M059J (cell line): Measurements from ENCODE around the gene SLC35A3. TPM values are rescaled to one million over a fixed set of nuclear protein-coding genes. Genes with fewer than 3 reads are reported as not detected.
A peak's percentile ranks its signal among the peaks of the same experiment; 100 is the strongest.
"Not testable (repeated sequence)": the region's sequence is repeated elsewhere in the genome, so short reads cannot be mapped to it uniquely, and the experiment has no call there.

ENCODE experiments used
- DNase-seq: peaks from one replicate; pipeline ENCODE4 v3.0.0-alpha.2; 2012; ENCODE audit warnings: low read depth
- total RNA-seq: library from RNA; depleted of rRNA; stranded (reverse); fragments of >200 nt; shearing (Covaris generic); gene quantifications from 2 replicates; pipeline ENCODE4 v1.2.3, GENCODE V29; 2014

The SLC35A3 gene
- total RNA-seq, 1 experiment from 2014 or later = 36.0 TPM

GRCh38 chr1:100035214-100035613, 65.4 kb downstream of the SLC35A3 start:
- no peak for DNase-seq

DNA sequence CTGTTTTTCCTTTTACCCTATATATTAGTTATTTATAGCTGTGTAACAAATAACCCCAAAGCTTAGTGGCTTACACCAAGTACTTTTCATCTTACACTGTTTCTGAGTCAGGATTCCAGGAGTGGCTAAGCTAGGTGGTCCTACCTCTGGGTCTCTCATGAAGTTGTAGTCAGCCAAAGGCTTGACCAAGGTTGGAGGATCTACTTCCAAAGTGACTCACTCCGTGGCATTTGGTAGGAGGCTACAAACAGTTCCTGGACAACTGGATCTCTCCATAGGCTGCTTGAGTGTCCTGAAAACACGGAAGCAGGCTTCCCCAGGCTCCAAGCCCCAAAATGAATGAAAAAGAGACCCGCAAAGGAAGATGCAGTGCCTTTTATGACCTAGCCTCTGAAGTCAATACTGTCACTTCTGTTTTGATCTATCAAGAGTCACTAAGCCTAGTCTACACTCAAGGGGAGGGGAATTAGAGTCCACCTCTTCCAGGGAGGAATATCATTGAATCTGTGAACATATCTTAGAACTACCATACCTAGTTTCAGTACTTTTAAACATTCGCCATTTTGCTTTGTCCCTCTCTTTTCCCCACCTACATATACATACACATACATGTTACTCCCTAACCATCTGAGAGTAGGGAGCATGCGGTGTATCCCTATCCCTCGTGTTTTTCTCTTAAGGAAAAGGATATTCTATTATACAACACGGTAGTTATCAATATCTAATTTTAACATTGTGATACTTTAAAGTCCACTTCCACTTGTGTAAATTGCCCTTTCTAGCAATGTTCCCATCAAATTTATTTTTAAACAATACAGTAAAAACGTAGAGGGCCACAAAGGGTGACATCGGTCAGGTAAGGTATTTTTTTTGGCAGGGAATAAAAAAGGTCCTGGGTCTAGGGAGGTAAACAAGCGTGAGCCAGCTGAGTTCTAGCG, 67.2 kb downstream of the SLC35A3 start:
- DNase-seq = peak; percentile 73

- no peak for DNase-seq
These were observed 67.8 kb downstream of the SLC35A3 start for GRCh38 chr1:100037656-100037926.

DNA sequence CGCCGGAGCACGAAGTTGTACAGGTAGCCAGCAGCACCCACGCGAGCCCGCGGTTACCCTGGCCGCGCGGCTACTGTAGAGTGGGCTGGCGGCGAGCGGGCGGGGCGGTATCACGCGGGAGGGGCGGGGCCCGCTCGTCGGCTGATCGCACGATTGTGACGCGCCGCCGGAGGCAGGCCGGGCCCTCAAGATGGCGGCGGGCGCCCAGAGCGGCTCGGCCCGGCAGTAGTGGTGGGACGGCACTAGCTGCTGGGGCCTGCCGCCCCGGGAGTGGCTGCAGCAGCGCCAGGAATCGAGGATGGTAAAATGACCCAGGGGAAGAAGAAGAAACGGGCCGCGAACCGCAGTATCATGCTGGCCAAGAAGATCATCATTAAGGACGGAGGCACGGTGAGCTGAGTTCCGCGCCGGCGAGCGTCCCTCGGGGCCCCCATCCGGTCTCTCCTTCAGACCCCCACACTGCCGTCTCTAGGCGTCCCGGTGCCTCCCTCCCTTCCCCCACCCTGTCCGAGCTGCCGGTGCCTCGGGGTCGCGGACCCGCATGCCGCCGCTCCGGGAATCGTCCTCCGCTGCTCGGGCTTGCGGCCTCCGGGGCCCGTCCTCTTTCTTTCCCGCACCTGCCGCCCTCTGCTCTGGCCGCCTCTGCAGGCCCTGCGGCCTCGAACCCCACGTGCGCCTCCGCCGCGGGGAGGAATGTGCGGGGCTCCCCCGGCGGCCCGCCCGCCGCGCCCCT, 68.3 kb downstream of the SLC35A3 start:
- DNase-seq = peak; percentile 83

DNA sequence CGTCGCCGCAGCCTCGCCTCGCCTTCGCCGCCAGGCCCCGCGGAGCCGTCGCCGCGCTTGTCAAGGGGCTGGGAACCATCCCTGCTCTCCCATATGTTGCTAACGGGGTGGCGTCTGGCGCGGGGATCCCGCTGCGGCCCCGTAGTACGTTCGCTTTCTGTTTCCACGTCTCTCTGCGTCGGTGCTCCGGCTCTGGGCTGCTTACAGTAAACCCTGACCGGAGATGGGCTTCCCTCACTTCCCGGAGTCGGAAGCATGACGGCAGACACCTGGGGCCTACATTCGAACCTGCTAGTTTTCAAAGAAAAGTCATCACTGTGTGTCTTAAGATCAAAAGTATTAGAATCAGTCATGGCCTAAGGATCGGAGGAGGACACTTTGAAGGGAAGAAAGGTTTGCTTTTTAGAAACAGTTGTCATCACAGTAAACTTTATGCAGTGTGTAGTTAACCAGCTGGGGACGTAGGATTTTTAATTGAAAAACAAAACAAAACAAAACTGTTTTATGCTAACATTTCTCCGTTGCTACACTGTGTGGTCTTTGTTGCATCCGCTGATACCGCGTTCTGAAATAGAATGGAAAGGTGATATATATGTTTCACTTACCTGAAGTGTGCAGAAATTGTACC, 69.0 kb downstream of the SLC35A3 start:
- peak; percentile 78 for DNase-seq

DNA sequence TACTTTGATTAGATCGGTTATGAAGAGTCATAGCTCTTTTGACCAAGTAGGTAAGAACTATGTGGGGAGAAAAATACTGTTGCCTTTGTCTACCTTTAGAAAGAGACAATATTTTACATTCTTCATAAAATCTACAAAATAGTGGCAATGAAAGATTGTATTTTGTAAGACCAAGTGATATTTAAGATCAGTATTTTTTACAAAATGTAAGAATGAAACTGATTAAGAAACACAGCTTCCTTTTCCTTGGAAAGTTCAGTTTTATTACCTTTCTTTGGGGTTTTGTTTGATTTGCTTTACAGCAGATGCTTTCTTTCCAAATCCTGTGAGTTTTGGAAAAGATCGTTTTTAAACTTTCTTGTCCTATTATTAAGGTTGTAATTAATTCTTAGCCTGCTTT, 69.8 kb downstream of the SLC35A3 start:
- peak; percentile 7 for DNase-seq

- DNase-seq = no peak
These were observed 75.4 kb downstream of the SLC35A3 start for GRCh38 chr1:100045206-100045605.

GRCh38 chr1:100047235-100047708, 77.5 kb downstream of the SLC35A3 start:
- not testable (repeated sequence) for DNase-seq

DNA sequence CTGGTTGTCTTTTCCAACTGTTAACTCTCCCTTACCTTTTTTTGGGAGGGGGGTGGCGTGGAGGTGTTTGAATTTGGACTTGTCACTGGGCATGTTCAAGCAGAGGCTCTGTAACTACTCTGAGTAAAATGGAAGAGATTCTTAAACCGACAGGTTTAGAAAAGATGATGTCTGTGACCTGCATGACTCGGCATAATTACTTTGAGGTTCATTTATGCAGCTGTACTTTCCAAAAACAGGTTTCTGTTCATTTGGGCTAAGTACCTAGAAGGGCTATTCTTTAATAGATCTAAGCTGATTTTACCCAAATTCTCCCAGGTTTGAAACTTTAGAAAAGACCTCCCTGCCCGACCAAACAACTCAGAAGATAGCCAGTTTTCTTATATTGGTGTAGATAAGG, 80.3 kb downstream of the SLC35A3 start:
- no peak for DNase-seq

DNA sequence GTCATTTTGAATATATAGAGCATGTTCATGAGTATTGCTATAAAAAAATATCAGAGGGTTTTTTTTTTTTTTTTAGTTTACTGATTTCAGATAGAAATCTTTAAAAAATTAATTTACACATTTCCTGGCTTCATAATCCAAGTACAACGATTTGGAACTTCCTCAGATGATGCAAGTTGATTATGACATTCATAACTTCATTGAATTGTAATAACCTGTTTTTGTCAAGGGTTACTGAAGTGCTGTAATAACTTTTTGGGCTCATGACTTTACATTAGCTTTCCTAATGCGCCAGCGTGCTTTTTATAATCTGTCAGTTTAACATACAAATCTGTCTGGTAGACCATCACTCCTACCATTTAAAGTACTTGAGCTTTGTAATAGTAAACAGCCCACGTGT, 81.6 kb downstream of the SLC35A3 start:
- no peak for DNase-seq

GRCh38 chr1:100051893-100052292, 82.1 kb downstream of the SLC35A3 start:
- no peak for DNase-seq

DNA sequence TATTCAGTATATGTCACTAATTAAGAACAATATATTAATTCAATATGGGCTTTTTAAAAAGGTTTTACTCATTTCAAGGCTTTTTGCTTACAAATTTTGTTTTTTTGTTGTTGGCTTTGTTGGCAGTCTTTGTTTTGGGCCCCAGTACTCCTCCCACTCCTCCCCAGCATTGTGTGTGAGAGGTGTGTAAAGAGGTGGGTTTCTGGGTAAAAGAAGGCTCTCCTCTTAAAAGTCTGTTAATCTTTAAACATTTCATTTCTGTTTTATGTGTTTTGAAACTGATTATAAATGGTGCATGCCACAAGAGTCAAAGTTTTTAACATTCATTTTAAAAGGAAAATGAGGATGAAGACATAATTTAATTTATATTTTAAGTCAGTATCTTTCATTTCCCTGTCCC, 83.3 kb downstream of the SLC35A3 start:
- DNase-seq = no peak

GRCh38 chr1:100053727-100054126, 83.9 kb downstream of the SLC35A3 start:
- DNase-seq = no peak

DNA sequence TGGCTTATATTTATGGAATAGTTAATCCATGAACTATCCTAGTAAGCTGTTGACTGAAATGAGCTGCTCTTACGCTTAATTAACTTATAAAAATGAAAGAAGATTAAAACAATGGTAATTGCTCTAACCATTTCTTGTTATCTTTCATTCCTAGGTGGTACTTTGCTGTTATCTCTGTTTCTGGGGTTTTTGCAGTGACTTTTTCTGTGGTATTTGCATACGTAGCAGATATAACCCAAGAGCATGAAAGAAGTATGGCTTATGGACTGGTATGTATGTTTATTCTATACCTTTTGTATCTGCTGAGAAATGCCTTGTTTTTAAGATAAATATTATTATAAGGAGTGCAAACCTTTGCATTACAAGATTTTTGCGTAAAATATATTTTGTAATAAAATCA, 91.9 kb downstream of the SLC35A3 start:
- DNase-seq = no peak

DNA sequence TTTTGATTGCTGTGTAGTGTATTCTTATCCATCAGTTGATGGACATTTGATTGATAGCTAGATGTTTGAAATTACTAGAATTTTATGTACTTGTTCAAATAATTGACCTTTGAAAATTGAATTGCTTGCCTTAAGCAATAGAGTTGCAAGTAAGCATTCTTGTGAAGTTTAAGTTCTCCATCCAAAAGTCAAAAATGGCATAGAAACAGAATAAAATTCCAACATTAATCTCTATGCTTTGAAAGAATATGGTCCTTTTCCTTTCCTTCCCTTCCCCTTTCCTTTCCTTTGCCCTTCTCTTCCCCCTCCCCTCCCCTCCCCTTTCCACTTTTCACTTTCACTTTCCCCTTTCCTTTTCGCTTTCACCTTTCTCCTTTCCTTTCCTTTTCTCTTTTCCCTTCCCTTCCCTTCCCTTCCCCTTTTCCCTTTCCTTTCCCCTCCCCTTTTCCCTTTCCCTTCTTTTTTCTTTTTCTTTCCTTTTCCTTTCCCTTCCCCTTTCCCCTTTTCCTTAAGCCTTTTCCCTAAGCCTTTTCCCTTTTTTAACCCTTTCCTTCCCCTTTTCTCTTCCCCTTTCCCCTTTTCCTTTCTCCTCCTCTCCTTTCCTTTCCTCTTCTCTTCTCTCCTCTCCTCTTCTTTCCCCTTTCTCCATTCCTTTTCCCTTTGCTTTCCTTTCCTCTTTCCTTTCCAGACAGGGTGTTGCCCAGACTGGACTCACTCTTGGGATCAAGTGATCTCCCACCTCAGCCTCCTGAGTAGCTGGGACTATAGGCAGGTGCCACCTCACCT, 95.6 kb downstream of the SLC35A3 start:
- peak; percentile 11 for DNase-seq

- no peak for DNase-seq
These were observed 96.1 kb downstream of the SLC35A3 start for GRCh38 chr1:100065969-100066227.

DNA sequence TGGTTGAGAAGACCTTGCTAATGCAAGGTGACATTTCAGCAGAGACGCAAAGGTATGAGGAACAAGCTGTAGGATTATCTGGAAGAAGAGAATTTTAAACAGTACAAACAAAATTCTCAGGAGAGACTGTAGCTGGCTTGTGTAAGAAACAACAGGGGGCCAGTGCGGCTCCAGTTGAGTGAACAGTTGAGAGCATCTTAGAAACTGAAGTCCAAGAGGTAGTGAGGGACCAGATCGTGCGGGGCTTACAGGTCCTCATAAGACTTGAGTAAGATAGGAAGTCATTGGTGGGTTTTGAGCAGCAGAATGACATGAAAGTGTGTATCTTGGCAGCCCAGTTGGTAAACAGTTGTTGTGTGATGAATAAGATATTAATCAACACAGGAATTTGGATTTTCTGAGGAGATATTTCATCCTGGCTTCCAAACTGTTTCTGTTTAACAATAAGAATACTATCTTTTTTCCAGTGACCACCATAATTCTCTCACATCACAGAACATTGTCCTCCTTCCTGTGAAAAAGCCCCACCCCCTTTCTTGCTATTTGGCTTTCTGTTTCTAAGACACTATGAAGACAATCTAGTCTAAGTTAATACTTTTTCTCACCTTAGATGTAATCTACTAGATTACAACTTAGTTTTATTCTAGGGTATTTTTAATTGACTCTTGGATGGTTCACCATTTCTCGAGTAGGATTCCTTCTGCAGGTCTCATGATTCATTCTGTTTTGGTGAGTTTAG, 100.6 kb downstream of the SLC35A3 start:
- no peak for DNase-seq

DNA sequence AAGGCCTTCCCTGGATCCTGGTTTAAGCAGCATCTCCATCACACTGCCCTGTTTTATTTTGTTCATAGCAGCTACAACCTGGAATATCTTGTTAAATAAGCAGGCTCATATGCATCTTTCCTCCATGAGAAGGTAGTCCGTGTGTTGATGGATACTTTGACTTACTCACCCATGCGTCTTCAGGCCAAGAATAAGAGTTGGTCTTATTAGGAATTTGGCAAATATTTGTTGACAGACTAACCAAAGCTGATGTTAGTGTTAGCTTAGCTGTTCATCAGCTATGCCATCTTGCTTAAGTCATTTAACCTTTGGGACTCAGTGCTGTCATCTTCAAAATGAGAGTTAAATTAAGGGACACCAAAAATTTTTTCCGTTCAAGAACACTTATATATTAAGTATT, 103.7 kb downstream of the SLC35A3 start:
- DNase-seq = peak; percentile 7

- DNase-seq = no peak
These were observed 105.0 kb downstream of the SLC35A3 start for GRCh38 chr1:100074604-100075395.

- no peak for DNase-seq
These were observed 106.0 kb downstream of the SLC35A3 start for GRCh38 chr1:100075773-100076172.

GRCh38 chr1:100076319-100076718, 106.5 kb downstream of the SLC35A3 start:
- DNase-seq = no peak
